Adrenal gland (tissue), 12 donors: ENCODE data around the gene MSH2. TPM values are rescaled to one million over a fixed set of nuclear protein-coding genes. Genes with fewer than 3 reads are reported as not detected.

Experiments
- DNase-seq, 7 donors: peaks; one replicate each; pipeline ENCODE4 v3.0.0-alpha.2; 2019 to 2020
- H3K27ac ChIP-seq, 5 donors: fragments of 200-600 bp; sonication (generic) in 4 of 5; 1 replicate in 3 of 5; 2 replicates in 2 of 5; pipeline versions ENCODE4 v1.5.1 to v1.8.0; 2016 to 2020; ENCODE audit warnings: mild to moderate bottlenecking in 1 of 5
- H3K27me3 ChIP-seq: fragments of 200-600 bp; 2 replicates; pipeline ENCODE4 v1.8.0; 2021
- H3K36me3 ChIP-seq, 2 donors: fragments of 200-600 bp; replicated peaks in 1 of 2; 1 replicate in 1 of 2; 2 replicates in 1 of 2; pipeline versions ENCODE4 v1.5.1 to v1.8.0; 2018 to 2022
- H3K4me1 ChIP-seq, 2 donors: fragments of 200-600 bp; replicated peaks in 1 of 2; 1 replicate in 1 of 2; 2 replicates in 1 of 2; pipeline versions ENCODE4 v1.5.1 to v1.8.0; 2018 to 2021
- H3K4me3 ChIP-seq, 4 donors: fragments of 200-600 bp; sonication (generic) in 3 of 4; one replicate each; pipeline ENCODE4 v1.5.1; 2016 to 2018
- H3K9me3 ChIP-seq, 3 donors: fragments of 200-600 bp; sonication (generic) in 1 of 3; replicated peaks in 1 of 3; 1 replicate in 2 of 3; 2 replicates in 1 of 3; pipeline versions ENCODE4 v1.5.1 to v1.8.0; 2016 to 2021
- POLR2A ChIP-seq, 2 donors: fragments of 450-650 bp; IDR thresholded peaks; one replicate each; pipeline ENCODE4 v1.6.1; 2017; ENCODE audit warnings: antibody characterized with exemption in 2 of 2, mild to moderate bottlenecking in 2 of 2, moderate library complexity in 1 of 2
- WGBS, 4 donors: extraction: QIAGEN DNeasy Blood & Tissue Kit in 2 of 4; methylation state at CpG; one replicate each; pipeline versions ENCODE4 v1.1.5 to v1.1.7; 2013 to 2017; 5-methylcytosine and 5-hydroxymethylcytosine counted together
- intact Hi-C, 2 donors: fragments of 100-400 bp; cut with DNase I; formaldehyde crosslinking; loops; one replicate each; pipeline versions ENCODE4 v1.14.1 to v1.15.0; 2022 to 2023
- polyA plus RNA-seq, 3 donors: library from polyadenylated mRNA; stranded (reverse); fragments of 200-250 nt in 2 of 3; fragments of 350-450 nt in 1 of 3; fragmentation: Illumina TruSeq in 1 of 3; extraction: RNeasy Lipid Tissue Mini Kit (QIAGEN cat#74804) in 1 of 3; gene quantifications; one replicate each; pipeline ENCODE4 v1.2.3, GENCODE V29; 2013 to 2014
- total RNA-seq, 9 donors: library from RNA; depleted of rRNA in 4 of 9; stranded (reverse); fragments of >200 nt in 4 of 9; fragments of 120-200 nt in 1 of 9; fragmentation: NEBNext Ultra II Directional in 1 of 9; extraction: Animal tissue kit (Norgen Biotek cat#: 25700) in 1 of 9; gene quantifications; one replicate each; pipeline versions ENCODE4 v1.1.0 to v1.2.4, GENCODE V29; 2013 to 2023
- TF ChIP-seq, protein P1 (sequence below), 6 experiments: fragments of 450-650 bp in 4 of 6; fragments of 200-600 bp in 2 of 6; sonication (generic) in 1 of 6; IDR thresholded peaks; 1 replicate in 5 of 6; 2 replicates in 1 of 6; pipeline versions ENCODE4 v1.5.1 to v1.8.0; 2016 to 2021; ENCODE audit warnings: antibody characterized with exemption in 6 of 6, mild to moderate bottlenecking in 2 of 6, moderate library complexity in 1 of 6
- donor health status: healthy with polysubstance abuse.
- donor health status: Bipolar disorder and iron deficiency.
- donor health status: DM: yes; HTN: yes; CAD: no.
- donor health status: DM: no; HTN: no; CAD: no.
- donor health status: DM: no; HTN: no; CAD: no.
- donor health status: DM: yes; HTN: yes; CAD: no.

The MSH2 gene
- total and polyA plus RNA-seq, 12 donors, result 3.9 to 44.8 (median 11.9) TPM

DNA sequence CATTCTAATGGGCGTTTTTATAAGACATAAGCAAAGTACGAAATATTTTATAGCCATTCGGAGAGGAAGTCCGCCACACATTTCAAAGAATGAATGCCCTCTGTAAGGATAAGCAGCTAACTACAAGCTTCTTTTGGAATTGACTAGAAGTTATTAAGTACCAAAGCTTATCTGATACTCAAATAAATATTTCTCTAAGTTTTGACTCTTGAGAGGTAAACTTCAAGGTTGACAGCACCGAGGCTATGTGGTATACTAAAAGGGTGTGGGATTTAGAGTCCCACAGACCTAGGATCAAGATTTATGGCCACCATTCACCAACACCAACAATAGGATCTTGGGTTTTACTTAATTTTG is 48.1 kb upstream of the MSH2 start:
- DNase-seq, result no peak

DNA sequence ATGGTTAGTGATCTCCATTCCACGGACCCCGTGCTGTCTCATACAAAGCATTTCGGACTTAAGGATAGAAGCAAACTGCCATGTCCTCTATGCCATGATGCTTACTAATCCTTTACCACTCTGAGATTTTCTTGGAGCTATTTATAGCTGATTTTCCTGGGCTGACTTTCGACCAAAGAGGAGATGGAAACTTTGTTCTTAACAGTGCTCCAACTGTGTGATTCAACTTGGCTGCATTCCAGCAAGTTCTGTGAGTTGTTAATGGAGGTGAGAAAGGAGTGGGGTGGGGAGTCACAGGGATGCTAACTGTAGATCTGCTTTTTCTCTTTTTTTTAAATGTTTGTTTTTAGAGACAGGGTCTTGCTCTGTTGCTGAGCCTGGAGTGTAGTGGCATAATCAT is 45.5 kb upstream of the MSH2 start:
- peak overlapping the region in 1 of 5 donors; percentile 7 for H3K27ac ChIP-seq
- TF ChIP-seq, protein P1, sequence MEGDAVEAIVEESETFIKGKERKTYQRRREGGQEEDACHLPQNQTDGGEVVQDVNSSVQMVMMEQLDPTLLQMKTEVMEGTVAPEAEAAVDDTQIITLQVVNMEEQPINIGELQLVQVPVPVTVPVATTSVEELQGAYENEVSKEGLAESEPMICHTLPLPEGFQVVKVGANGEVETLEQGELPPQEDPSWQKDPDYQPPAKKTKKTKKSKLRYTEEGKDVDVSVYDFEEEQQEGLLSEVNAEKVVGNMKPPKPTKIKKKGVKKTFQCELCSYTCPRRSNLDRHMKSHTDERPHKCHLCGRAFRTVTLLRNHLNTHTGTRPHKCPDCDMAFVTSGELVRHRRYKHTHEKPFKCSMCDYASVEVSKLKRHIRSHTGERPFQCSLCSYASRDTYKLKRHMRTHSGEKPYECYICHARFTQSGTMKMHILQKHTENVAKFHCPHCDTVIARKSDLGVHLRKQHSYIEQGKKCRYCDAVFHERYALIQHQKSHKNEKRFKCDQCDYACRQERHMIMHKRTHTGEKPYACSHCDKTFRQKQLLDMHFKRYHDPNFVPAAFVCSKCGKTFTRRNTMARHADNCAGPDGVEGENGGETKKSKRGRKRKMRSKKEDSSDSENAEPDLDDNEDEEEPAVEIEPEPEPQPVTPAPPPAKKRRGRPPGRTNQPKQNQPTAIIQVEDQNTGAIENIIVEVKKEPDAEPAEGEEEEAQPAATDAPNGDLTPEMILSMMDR (IDR thresholded peaks at IDR 0.05), result no peak
- TF ChIP-seq POLR2A (IDR thresholded peaks at IDR 0.05), result no peak
- H3K4me1 ChIP-seq, result peaks cover 8 to 13% of the 10 kb centered on the region in 2 donors
- no peaks in the 10 kb centered on the region for H3K36me3 ChIP-seq
- no peaks in the 10 kb centered on the region for H3K27me3 ChIP-seq
- 63 to 74% (median 72%) methylated on average over 4 of the region's 4 CpGs for WGBS, 4 donors
- peak in 5 of 7 donors; percentile 29 to 74 (median 42) for DNase-seq
- H3K9me3 ChIP-seq, result no peaks in the 10 kb centered on the region
- no peak overlapping the region for H3K4me3 ChIP-seq
- intact Hi-C loops, result no loop called here

More for the DNA sequence above, 48.1 kb upstream of the MSH2 start:
- peak overlapping the region; percentile 49 to 89 (median 76) for H3K27ac ChIP-seq
- no peaks in the 10 kb centered on the region for H3K36me3 ChIP-seq
- TF ChIP-seq, protein P1 (IDR thresholded peaks at IDR 0.05), result no peak
- no peak for TF ChIP-seq POLR2A (IDR thresholded peaks at IDR 0.05)
- WGBS, 4 donors, result 45 to 60% (median 49%) methylated on average over 5 of the region's 5 CpGs
- intact Hi-C loops, result no loop called here
- peaks cover 8 to 13% of the 10 kb centered on the region in 2 donors for H3K4me1 ChIP-seq
- no peaks in the 10 kb centered on the region for H3K9me3 ChIP-seq
- H3K27me3 ChIP-seq, result no peaks in the 10 kb centered on the region
- H3K4me3 ChIP-seq, result no peak overlapping the region

DNA sequence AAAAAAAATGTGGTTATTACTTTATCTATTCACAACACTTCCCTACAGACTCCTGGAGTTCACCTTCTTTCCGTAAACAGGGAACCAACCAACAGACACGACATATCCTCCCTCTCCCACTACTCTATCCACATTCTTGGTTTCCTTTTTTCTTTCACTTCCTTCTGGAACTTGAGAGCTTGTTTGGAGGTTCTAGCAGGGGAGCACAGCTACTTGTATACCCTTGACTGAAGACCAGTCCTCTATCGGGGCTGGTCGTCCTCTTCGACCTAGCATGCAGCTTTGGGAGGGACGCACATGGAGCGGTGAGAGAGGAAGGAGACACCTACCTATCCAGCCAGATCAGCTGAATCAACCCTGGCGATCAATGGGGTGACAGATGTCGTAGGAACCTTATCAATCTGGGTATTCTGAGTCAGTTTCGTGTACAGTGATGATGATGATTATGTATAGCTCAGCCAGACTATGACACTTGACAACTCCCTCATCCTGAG is 43.5 kb upstream of the MSH2 start:
- Histone ChIP-seq H3K36me3 (no peaks in the 10 kb centered on the region), H3K27ac (no peak overlapping the region), H3K4me3 (no peak overlapping the region), H3K9me3 (no peaks in the 10 kb centered on the region), H3K27me3 (no peaks in the 10 kb centered on the region), H3K4me1 (peaks cover 6 to 10% of the 10 kb centered on the region in 2 donors)
- intact Hi-C loops, result no loop called here
- TF ChIP-seq, protein P1 (IDR thresholded peaks at IDR 0.05), result no peak
- TF ChIP-seq POLR2A (IDR thresholded peaks at IDR 0.05), result no peak
- DNase-seq, result no peak
- 90 to 94% (median 92%) methylated on average over 10 of the region's 10 CpGs for WGBS, 4 donors

DNA sequence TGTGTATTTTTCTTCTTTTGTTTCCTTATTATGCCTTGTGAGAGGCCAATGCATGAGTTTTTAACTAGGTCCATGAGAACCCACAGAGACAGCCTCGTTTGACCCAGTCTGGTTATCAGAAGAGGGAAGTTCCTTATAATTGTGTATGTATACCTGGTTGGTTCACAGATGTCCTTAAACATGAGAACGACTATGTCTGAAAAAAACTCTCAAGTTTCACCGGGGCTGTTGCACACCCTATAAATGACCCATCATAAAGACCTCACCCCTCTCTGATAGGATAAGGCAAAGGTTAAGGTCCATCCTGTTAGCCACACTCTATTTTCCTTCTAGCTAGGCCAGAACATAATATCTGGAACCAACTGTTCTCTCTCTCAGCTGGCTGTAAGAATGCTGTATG is 42.7 kb upstream of the MSH2 start:
- H3K27ac ChIP-seq, result no peak overlapping the region
- H3K27me3 ChIP-seq, result no peaks in the 10 kb centered on the region
- DNase-seq, result no peak
- no peaks in the 10 kb centered on the region for H3K36me3 ChIP-seq
- intact Hi-C loops, result no loop called here
- TF ChIP-seq, protein P1 (IDR thresholded peaks at IDR 0.05), result no peak
- no peak for TF ChIP-seq POLR2A (IDR thresholded peaks at IDR 0.05)
- no peaks in the 10 kb centered on the region for H3K9me3 ChIP-seq
- peaks cover 0 to 2% of the 10 kb centered on the region in 2 donors for H3K4me1 ChIP-seq
- WGBS, 4 donors, result 67 to 87% (median 69%) methylated on average over 3 of the region's 3 CpGs
- H3K4me3 ChIP-seq, result no peak overlapping the region
